Measurements from ENCODE around the gene USP16.

USP16 gene

GRCh38 chr21:29083306-29083705, 58.8 kb downstream of the USP16 start:
- no peak for DNase-seq (ENCODE audit: low read depth)

- DNase-seq (ENCODE audit: low read depth): no peak
Observed at GRCh38 chr21:29084372-29084771, 59.9 kb downstream of the USP16 start.

- no peak for DNase-seq (ENCODE audit: low read depth)
Observed at GRCh38 chr21:29085106-29085752, 60.8 kb downstream of the USP16 start.

- DNase-seq (ENCODE audit: low read depth): no peak
Observed at GRCh38 chr21:29091033-29091432, 66.6 kb downstream of the USP16 start.

GRCh38 chr21:29092102-29092959, 67.9 kb downstream of the USP16 start:
- DNase-seq (ENCODE audit: low read depth): no peak

- no peak for DNase-seq (ENCODE audit: low read depth)
Observed at GRCh38 chr21:29096218-29097015, 71.9 kb downstream of the USP16 start.

- no peak for DNase-seq (ENCODE audit: low read depth)
Observed at GRCh38 chr21:29098156-29098555, 73.7 kb downstream of the USP16 start.

- no peak for DNase-seq (ENCODE audit: low read depth)
Observed at GRCh38 chr21:29102791-29103257, 78.4 kb downstream of the USP16 start.
